GM19467 (cell line): ENCODE data around the gene HNRNPK.
"Not testable (repeated sequence)": the region's sequence is repeated elsewhere in the genome, so short reads cannot be mapped to it uniquely, and the experiment has no call there.

Experiments
- ATAC-seq: cut with Tn5 transposase; IDR thresholded peaks from one replicate; pipeline ENCODE4 v1.9.1; 2021; ENCODE audit warnings: mild to moderate bottlenecking, moderate library complexity; ENCODE audit not compliant: unreplicated experiment

Gene HNRNPK

GRCh38 chr9:83978992-83979811 is 813 bp downstream of the HNRNPK start:
- peak; percentile 30 for ATAC-seq

DNA sequence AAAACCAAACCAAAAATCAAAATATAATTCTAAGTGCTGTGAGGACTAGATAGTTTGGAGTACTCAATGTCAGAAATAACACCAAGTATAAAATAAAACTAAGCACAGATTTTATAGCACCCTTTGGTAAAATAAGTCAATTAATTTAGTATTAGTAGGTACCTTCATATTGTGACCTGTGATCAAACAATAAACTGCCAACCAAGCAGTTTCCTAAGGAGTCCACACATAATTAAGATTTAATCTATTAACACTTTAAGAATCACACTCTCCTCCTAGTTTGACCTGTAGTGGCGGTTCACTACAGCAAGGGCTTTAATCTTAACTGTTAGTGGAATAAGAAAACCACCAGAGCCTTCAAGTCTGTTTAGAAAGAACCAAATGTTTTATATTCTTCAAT is 2.8 kb downstream of the HNRNPK start:
- ATAC-seq = no peak

GRCh38 chr9:83976372-83976771 is 3.6 kb downstream of the HNRNPK start:
- no peak for ATAC-seq

- no peak for ATAC-seq
These were observed 4.7 kb downstream of the HNRNPK start for GRCh38 chr9:83975300-83975699.

- no peak for ATAC-seq
These were observed 7.7 kb downstream of the HNRNPK start for GRCh38 chr9:83972286-83972685.

GRCh38 chr9:83971485-83971884 is 8.5 kb downstream of the HNRNPK start:
- ATAC-seq = no peak

DNA sequence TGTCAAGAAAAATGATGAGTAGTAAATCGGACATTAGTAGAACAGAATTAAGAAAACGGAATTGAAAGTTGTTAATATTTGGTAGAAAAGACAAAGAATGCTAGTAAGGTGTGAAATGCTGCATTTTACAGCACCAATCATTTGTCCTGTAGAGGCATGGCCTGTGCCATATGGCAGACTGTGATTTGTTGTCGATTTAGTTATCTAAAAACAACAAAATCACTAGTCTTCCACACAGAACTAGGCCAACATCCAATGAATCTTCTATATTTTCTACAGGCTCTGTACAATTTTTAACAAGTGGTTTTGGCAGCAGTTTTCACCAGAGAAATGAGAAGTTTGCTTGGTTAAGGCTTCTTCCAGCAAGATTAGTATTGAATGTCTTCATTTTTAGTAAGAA is 10.4 kb downstream of the HNRNPK start:
- no peak for ATAC-seq

- ATAC-seq = no peak
These were observed 12.9 kb downstream of the HNRNPK start for GRCh38 chr9:83967073-83967472.

DNA sequence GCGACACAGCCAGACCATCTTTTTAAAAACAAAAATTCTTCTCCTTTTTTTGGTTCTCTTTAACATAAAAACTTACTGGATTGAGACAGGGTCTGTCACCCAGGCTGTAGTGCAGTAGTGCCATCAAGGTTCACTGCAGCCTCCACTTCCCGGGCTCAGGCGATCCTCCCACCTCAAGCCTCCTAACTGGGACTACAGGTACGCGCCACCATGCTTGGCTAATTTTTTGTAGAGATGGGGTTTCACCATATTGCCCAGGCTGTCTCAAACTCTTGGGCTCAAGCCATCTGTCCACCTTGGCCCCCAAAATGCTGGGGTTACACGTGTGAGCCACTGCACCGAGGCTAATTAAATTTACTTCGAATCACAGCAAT is 13.8 kb downstream of the HNRNPK start:
- no peak for ATAC-seq

DNA sequence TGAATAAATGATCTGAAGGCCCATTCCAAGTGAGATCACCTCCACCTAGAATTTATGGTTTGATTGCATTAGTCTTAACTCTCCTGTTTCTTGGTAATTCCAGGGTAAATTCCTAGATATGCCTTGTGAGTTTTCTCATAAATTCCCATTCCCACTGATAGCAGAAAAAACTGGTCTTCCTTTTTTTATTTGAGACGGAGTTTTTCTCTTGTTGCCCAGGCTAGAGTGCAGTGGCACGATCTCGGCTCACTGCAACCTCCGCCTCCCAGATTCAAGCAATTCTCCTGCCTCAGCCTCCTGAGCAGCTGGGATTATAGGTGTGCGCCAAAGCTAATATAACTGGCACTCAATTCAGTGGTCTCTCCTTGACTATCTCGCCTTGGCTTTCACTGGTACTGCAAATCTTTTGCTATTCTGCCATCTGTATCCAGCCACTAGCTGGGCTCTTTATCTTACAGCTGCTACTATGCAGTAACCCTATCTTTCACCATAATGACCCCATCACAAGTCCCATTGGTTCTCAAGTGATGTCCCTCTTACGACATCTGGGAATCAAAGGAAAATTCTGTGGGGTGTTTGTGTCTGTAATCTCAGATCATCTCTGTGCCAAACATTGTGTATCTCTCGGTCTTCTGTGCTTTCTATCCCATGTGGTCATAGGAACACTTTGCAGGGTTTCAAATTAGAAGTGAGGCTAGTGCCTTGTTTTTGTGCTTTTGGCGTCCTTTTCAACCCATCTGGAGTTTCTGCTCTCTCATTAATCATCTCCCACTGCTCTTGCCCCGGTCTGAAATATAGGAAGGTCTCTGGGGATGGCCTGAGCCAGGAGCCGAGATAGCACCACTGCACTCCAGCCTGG is 14.4 kb downstream of the HNRNPK start:
- ATAC-seq = no peak

DNA sequence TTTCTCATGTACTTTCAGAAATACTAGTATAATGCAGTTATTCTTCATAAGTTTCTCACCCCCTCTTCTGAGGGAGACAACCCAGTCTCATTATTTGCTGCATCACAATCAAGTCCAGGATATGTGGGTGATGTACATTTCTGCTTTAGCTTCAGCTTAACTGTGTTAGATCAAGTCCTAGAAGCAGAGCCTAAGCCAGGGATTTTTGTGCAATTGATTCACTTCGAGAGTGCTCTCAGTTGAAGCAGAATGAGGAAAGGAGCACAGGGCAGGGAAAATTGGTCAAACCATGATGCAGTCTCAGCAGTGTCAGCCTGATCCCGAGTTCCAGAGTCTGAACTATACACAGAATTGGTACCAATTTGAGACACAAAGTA is 15.1 kb downstream of the HNRNPK start:
- no peak for ATAC-seq

- no peak for ATAC-seq
These were observed 17.9 kb downstream of the HNRNPK start for GRCh38 chr9:83962165-83962564.

DNA sequence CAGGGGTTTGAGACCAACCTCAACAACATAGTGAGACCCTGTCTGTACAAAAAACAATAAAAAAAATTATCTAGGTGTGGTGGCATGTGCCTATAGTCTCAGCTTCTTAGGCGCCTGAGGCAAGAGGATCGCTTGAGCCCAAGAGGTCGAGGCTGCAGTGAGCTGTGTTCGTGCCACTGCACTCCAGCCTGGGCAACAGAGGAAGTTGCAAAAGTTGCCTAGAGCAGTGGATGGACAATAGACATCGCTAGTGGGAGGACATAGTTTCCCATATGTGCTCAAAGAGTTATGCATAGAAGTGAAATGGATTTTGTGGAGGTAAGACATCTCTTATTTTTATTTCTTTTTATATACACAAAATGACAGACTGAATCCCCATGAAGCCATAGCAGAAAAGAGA is 19.0 kb downstream of the HNRNPK start:
- ATAC-seq = no peak

DNA sequence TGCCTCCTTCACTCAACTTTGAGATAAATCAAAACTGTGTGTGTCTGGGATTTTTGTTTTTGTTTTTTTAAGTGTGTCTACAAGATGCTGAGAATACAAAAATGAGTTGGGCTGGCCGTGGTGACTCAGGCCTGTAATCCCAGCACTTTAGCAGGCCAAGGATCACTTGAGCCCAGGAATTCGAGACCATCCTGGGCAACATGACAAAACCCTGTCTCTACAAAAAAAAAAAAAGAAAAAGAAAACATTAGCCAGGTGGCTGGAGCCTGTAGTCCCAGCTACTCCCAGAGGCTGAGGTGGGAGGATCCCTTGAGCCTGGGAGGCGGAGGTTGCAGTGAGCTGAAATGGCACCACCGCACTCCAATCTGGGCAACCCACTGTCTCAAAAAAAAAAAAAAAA is 21.0 kb downstream of the HNRNPK start:
- ATAC-seq = no peak

DNA sequence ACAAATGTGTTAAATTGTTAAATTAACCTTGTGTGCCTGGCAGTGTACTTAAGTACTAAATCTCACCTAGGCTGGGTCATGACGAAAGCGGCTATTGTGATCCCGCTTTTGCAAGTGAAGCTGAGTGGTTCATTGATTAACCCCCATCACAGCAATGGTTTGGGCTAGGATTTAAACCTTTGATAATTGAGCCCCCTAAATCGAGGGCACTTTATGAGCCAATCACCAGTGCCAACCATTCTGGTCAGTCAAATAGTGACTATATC is 22.8 kb downstream of the HNRNPK start:
- ATAC-seq = no peak

DNA sequence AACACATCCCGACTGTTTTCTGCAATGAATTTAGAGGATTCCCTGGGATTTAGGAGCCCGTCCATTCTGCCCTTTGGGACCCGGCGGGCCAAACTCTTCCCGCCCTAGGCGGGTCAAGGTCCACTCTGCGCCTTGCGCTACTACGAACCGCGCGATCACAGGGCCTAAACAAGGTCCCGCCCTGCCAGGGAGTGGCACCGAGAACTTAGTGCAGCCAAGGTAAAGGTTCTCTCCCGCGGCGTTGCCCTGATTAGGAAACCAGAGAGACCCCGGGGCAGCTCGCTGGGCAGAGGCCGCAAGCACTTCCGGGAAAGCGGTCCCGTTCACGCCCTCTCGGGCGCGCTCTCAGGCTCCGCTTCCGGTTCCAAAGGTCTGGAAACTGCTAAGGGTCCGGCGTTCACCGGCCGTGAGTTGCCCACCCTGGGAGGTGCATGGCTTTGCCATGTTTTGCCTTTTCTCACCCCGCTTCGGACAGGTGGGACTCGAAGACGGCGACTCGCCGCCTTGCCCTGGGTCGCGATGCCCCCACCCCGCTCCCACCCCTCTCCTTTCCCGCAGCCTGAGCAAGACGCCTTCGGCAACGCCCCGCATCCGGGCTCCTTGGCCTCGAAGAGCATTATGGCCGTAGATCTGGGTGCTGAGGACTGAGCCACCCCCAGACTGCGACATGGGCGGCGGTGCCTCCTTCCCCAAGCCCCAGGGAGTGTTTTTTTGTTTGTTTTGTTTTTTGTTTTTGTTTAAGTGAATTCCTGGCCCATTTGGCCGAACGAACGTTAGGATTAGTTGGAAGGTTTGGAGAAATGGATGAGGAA is 23.4 kb downstream of the HNRNPK start:
- ATAC-seq = peak; percentile 81

DNA sequence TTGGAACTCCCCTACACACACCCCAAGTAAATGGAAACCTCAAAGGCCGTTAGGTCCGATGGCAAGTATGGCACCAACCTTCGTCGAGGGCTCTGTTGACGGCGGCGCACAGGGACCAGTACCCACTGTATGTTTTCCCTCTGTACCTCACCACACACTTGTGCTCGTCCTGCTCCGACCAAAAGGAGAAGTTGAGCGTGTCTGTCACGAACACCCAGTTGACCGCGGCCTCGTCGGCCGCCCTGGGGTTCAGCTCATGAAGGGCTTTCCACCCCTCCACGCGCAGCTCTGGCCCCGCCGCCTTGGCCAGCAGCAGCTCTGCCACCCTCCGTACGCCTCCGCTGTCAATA is 24.0 kb downstream of the HNRNPK start:
- ATAC-seq = peak; percentile 53

DNA sequence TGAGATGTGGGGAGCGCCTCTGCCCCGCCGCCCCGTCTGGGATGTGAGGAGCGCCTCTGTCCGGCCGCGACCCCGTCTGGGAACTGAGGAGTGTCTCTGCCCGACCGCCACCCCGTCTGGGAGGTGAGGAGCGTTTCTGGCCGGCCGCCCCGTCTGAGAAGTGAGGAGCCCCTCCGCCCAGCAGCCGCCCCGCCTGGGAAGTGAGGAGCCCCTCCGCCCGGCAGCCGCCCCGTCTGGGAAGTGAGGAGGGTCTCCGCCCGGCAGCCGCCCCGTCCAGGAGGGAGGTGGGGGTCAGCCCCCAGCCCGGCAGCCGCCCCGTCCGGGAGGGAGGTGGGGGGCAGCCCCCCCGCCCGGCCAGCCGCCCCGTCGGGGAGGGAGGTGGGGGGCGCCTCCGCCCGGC is 31.9 kb downstream of the HNRNPK start:
- ATAC-seq = not testable (repeated sequence)

DNA sequence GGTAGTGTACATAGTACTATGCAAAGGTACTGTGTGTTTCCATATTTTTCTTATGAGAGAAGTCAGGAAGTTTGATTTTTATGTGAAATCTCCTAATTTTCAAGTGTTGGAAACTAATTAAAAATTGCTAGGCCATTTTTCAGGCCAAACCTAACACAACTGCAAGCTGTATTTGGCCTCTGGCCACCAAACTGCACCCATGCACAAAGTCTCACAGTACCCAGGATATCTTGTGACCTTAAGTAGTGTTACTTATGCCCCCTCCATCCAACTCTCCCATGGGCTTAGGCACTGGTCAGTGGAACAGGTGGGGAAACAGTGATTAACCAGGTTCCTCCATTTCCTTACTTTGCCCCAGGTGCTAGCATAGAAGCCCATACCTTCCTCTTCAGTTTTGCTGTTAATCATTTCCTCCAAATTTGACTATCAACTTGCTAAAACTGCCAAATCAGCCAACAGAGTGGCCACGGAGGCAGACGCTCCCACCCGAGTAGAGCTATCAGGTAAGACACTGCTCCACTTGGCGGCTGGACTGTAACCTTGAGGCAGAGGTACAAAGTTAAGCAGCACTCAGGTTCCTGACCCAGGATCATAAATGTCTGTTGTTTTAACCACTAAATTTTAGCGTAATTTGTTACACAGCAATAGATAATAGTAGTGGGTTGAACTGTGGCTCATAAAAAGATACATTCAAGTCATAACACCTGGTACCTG is 39.3 kb downstream of the HNRNPK start:
- no peak for ATAC-seq

- no peak for ATAC-seq
These were observed 42.1 kb downstream of the HNRNPK start for GRCh38 chr9:83937861-83938455.

DNA sequence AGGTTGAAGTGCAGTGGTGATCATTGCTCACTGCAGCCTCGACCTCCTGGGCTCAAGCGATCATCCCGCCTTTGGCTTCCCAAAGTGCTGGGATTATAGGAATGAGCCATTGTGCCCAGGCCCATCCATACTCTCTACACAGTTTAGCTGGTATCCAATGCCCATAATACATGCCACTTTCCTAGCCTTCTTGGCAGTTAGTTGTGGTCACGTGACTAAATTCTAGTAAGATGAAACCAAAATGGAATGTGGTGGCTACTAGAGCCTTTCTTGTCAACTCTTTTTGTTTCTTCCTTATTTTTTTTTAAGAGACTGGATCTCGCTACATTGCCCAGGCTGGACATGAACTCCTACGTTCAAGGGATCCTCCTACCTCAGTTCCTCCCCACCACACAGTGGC is 43.5 kb downstream of the HNRNPK start:
- ATAC-seq = no peak
